Uterus (tissue), 2 donors: ENCODE data around the gene ZNF524.

ENCODE experiments used
- CTCF ChIP-seq, 4 experiments: fragments of 200-600 bp in 2 of 4; fragments of 450-650 bp in 2 of 4; sonication (generic) in 2 of 4; IDR thresholded peaks; one replicate each; pipeline ENCODE4 v1.5.1; 2016 to 2019; ENCODE audit warnings: antibody characterized with exemption in 4 of 4, mild to moderate bottlenecking in 2 of 4, moderate library complexity in 1 of 4
- POLR2A ChIP-seq, 2 donors: fragments of 450-650 bp; IDR thresholded peaks; one replicate each; pipeline ENCODE4 v1.6.1; 2016; ENCODE audit warnings: antibody characterized with exemption in 2 of 2, mild to moderate bottlenecking in 1 of 2, moderate library complexity in 1 of 2

GRCh38 chr19:55646889-55647731 is 47.0 kb downstream of the ZNF524 start:
- TF ChIP-seq CTCF (IDR thresholded peaks at IDR 0.05) (no peak), POLR2A (IDR thresholded peaks at IDR 0.05) (no peak)
